Heart left ventricle (tissue), 13 donors: ENCODE results near the gene PTPN3.

Experiments
- CTCF ChIP-seq, 12 donors: fragments of 200-600 bp; sonication (generic) in 4 of 12; IDR thresholded peaks; one replicate each; pipeline versions ENCODE4 v1.5.0 to v1.8.0; 2018 to 2022; ENCODE audit warnings: antibody characterized with exemption in 12 of 12, mild to moderate bottlenecking in 5 of 12
- POLR2A ChIP-seq, 2 donors: fragments of 450-650 bp; IDR thresholded peaks; one replicate each; pipeline ENCODE4 v1.6.1; 2017; ENCODE audit warnings: antibody characterized with exemption in 2 of 2, mild to moderate bottlenecking in 2 of 2, moderate library complexity in 2 of 2
- donor health status: ischemic (EF 13 %, LVEDD 7.1; RV severe dilation, severe dysfunction).
- donor health status: DM: no; HTN: yes; CAD: no.
- donor health status: DM: no; HTN: no; CAD: no.
- donor health status: ischemic (EF 25% LVEDD 6.9; RV normal size, moderate dysfunction).
- donor health status: ischemic (EF 25% LVEDD 5.7; RV mildly dilated, moderate dysfunction).
- donor health status: ischemic (EF 35%, LVEDD 5.7; RV mildly dilated, moderate dysfunction).
- donor health status: nonischemic (EF 11% LVEDD 7.7; RV severe dilation, severe dysfunction).
- donor health status: DM: yes; HTN: yes; CAD: no.
- donor health status: PGD.
- donor health status: ischemic (EF 29% LVEDD 5.4; RV normal size, mild dysfunction).
- donor health status: nonischemic (EF 23%, LVEDD 6.1; RV moderate dilation, normal function).

- TF ChIP-seq CTCF (IDR thresholded peaks at IDR 0.05) (no peak), POLR2A (IDR thresholded peaks at IDR 0.05) (no peak)
Measured at GRCh38 chr9:109537288-109537687, 39.2 kb upstream of the PTPN3 start.
